Measurements from ENCODE around the gene APH1A. TPM values are rescaled to one million over a fixed set of nuclear protein-coding genes. Genes with fewer than 3 reads are reported as not detected.
"Not testable (repeated sequence)": the region's sequence is repeated elsewhere in the genome, so short reads cannot be mapped to it uniquely, and the experiment has no call there.

The APH1A gene
- total RNA-seq, 1 donor from 2014 or later: 113 TPM

- ATAC-seq: no peak
Measured at GRCh38 chr1:150267896-150268295, 920 bp downstream of the APH1A start.

GRCh38 chr1:150263549-150263948 lies 5.3 kb downstream of the APH1A start:
- ATAC-seq: no peak

- peak; percentile 35 for ATAC-seq
Measured at GRCh38 chr1:150262388-150263320, 6.2 kb downstream of the APH1A start.

GRCh38 chr1:150261367-150261766 lies 7.4 kb downstream of the APH1A start:
- ATAC-seq: no peak

- ATAC-seq: peak; percentile 42
Measured at GRCh38 chr1:150259758-150260669, 8.8 kb downstream of the APH1A start.

- no peak for ATAC-seq
Measured at GRCh38 chr1:150259217-150259616, 9.6 kb downstream of the APH1A start.

GRCh38 chr1:150257624-150258585 lies 10.9 kb downstream of the APH1A start, which contains the start of gene CA14:
TSS of gene CA14 (plus strand) at chr1:150257774. CDS start at chr1:150258129, 355 bp downstream.
- ATAC-seq: no peak

GRCh38 chr1:150256554-150257341 lies 12.1 kb downstream of the APH1A start:
- ATAC-seq: no peak

GRCh38 chr1:150256198-150256553 lies 12.6 kb downstream of the APH1A start:
- ATAC-seq: no peak

- no peak for ATAC-seq
Measured at GRCh38 chr1:150249936-150250335, 18.9 kb downstream of the APH1A start.

GRCh38 chr1:150243003-150243402 lies 25.8 kb downstream of the APH1A start:
- no peak for ATAC-seq

GRCh38 chr1:150237746-150238145 lies 31.1 kb downstream of the APH1A start:
- no peak for ATAC-seq

GRCh38 chr1:150237176-150237575 lies 31.6 kb downstream of the APH1A start:
- not testable (repeated sequence) for ATAC-seq

- no peak for ATAC-seq
Measured at GRCh38 chr1:150236614-150237100, 32.2 kb downstream of the APH1A start.

- peak; percentile 98 for ATAC-seq
Measured at GRCh38 chr1:150235852-150236613, 32.8 kb downstream of the APH1A start, which contains the start of gene ANP32E. TSS of gene ANP32E (minus strand) at chr1:150236112. CDS start at chr1:150235786, 326 bp downstream.

- peak; percentile 10 for ATAC-seq
Measured at GRCh38 chr1:150235294-150235851, 33.4 kb downstream of the APH1A start.

- peak; percentile 52 for ATAC-seq
Measured at GRCh38 chr1:150234566-150235293, 34.1 kb downstream of the APH1A start.

GRCh38 chr1:150234309-150234565 lies 34.6 kb downstream of the APH1A start:
- ATAC-seq: no peak

Measured in esophagus mucosa (tissue), 1 donor.